ENCODE measurements around the gene PZP. TPM values are rescaled to one million over a fixed set of nuclear protein-coding genes. Genes with fewer than 3 reads are reported as not detected.

PZP gene
- total and polyA plus RNA-seq, 2 of the 13 experiments (the other 11 are each of a cell fraction or from before 2014, with no cell fraction given), result 0.07 to 0.89 TPM

DNA sequence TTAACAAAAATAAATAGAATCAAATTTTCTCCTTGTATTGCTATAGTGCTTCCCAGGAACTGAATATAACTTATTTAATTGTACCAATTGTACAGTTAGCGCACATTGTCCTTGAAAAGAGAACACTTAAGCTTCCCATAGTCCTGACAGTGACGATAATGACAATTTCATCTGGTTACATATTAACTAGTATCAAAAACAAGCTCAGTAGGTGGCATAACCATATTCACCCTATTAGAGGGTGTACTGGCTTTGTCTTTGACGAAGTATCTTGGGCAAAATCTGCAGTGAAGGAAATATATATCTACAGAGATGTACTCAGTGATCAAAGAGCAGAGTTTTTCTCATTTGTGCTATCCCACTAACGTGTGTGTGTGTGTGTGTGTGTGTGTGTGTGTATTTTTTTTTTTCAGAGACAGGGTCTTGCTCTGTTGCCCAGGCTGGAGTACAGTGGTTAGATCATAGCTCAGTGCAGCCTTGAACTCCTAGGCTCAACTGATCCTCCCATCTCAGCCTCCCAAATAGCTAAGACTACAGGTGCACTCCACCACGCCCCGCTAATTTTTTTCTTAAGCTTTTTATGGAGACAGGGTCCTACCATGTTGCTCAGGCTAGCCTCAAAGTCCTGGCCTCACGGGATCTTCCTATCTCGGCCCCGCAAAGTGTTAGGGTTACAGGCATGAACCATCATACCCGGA is 87.6 kb downstream of the PZP start (continued):
- TF ChIP-seq YY1 (IDR thresholded peaks at IDR 0.05; ENCODE audit: insufficient read depth, insufficient replicate concordance, low read depth, low read length), result no peak
- no peak for TF ChIP-seq ZMYM2 (CRISPR knock-in tag; IDR thresholded peaks at IDR 0.05)
- no peak for TF ChIP-seq MED8 (CRISPR knock-in tag; IDR thresholded peaks at IDR 0.05; ENCODE audit: insufficient replicate concordance)
- TF ChIP-seq GATAD2A (CRISPR knock-in tag; IDR thresholded peaks at IDR 0.05), result 0 out of 2 replicates have a peak, but pooled peaks have one; percentile 44
- peak; percentile 96 for TF ChIP-seq GZF1 (CRISPR knock-in tag; IDR thresholded peaks at IDR 0.05)
- TF ChIP-seq SNAPC2 (CRISPR knock-in tag; IDR thresholded peaks at IDR 0.05), result no peak
- no peak for TF ChIP-seq ZNF792 (CRISPR knock-in tag; IDR thresholded peaks at IDR 0.05)
- TF ChIP-seq ZMYM3 (CRISPR knock-in tag; IDR thresholded peaks at IDR 0.05), result peak; percentile 43; the same call in 1 of the 2 replicates
- peak; percentile 27; the same call in 1 of the 2 replicates for TF ChIP-seq SAP130 (CRISPR knock-in tag; IDR thresholded peaks at IDR 0.05; ENCODE audit: low read depth)

DNA sequence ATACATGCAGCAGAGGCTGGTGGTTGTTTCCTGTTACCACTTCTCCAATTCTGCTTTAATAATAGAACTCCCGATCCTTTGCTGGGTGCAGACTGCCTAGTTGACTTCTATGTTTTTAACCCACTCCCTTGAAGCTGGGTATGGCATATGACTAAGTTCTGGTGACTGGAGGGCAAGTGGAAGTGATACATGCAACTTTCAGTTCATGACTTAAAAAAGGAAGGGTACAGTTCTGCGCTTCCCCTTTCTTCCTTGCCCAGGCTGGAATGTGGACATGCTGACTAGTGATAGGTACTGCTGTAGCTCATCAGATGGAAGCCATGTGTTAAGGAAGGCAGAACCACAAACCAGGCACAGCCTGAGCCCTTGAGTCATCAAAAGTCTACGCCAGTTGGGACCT is 90.0 kb downstream of the PZP start:
- Histone ChIP-seq H2AFZ (ENCODE audit: low read length) (no peak overlapping the region), H3K36me3 (replicated peaks in 1 of 2; ENCODE audit: control insufficient read depth in 1 of 2, insufficient read depth in 2 of 2, low read length in 2 of 2) (peaks cover 4 to 5% of the 10 kb centered on the region in 2 experiments; a peak in 4 of 5 replicates), H3K27ac (ENCODE audit: extremely low read length, insufficient read depth, low read length) (no peak overlapping the region), H3K9ac (ENCODE audit: insufficient read depth, low read depth, low read length) (no peak overlapping the region), H3K4me2 (ENCODE audit: low read depth, low read length) (no peak overlapping the region), H3K27me3 (ENCODE audit: control insufficient read depth in 1 of 2, insufficient read depth in 2 of 2, low read length in 2 of 2) (no peaks in the 10 kb centered on the region; a peak in 1 of 5 replicates), H3K4me3 (replicated peaks in 1 of 3; ENCODE audit: insufficient read depth in 1 of 3, low read depth in 2 of 3, low read length in 3 of 3) (no peak overlapping the region), H3K79me2 (ENCODE audit: insufficient read depth, low read length) (peaks cover 30% of the 10 kb centered on the region), H3K4me1 (ENCODE audit: insufficient read depth, low read length) (peaks cover 76% of the 10 kb centered on the region), H4K20me1 (ENCODE audit: insufficient read depth, low read length) (peaks cover 10% of the 10 kb centered on the region), H3K9me3 (ENCODE audit: low read length) (no peaks in the 10 kb centered on the region)
- no TSS peak for BruUV-seq (replicated peaks)
- WGBS (ENCODE audit: low lambda C conversion rate), result 97% methylated on average over 3 of the region's 3 CpGs
- CTCF ChIA-PET (ENCODE audit: low intra/inter-chr PET ratio, low total read pairs), result no interaction called here
- no peak for ATAC-seq
- POLR2A ChIA-PET, result interaction anchor here (4.9 to 6.9 kb wide), 3 partner anchors 15 to 53 kb away, joined by 56 to 129 read pairs (median 67); no protein-coding TSS in a partner anchor
- DNase-seq (ENCODE audit: low spot score), result no peak
- in situ Hi-C loops (cut with HindIII; ENCODE audit: extremely low pct_ligation_motif_present, low pct_unique_long_range_greater_than_20kb) (loop anchor here (10.0 kb wide), 1 partner anchor 157 kb away; no protein-coding TSS in a partner anchor), intact Hi-C loops (cut with micrococcal nuclease; ENCODE audit: unreplicated experiment) (loop anchor here (10.0 kb wide), 2 partner anchors 137 to 167 kb away; no protein-coding TSS in a partner anchor)
- FAIRE-seq, result no peak
- TF ChIP-seq ZNF382 (CRISPR knock-in tag; IDR thresholded peaks at IDR 0.05; ENCODE audit: borderline replicate concordance) (no peak), ZNF205 (CRISPR knock-in tag; IDR thresholded peaks at IDR 0.05) (no peak), SAP130 (CRISPR knock-in tag; IDR thresholded peaks at IDR 0.05; ENCODE audit: low read depth) (no peak), XBP1 (CRISPR knock-in tag; IDR thresholded peaks at IDR 0.05) (no peak), HMGA1 (CRISPR knock-in tag; conservative IDR thresholded peaks at IDR 0.05) (no peak), SIX1 (CRISPR knock-in tag; IDR thresholded peaks at IDR 0.05; ENCODE audit: borderline replicate concordance) (no peak), BHLHE40 (IDR thresholded peaks at IDR 0.05; ENCODE audit: low read length) (no peak), ZNF564 (CRISPR knock-in tag; IDR thresholded peaks at IDR 0.05) (no peak), HOXA5 (CRISPR knock-in tag; IDR thresholded peaks at IDR 0.05) (no peak), CCAR2 (optimal IDR thresholded peaks at IDR 0.05; ENCODE audit: low read depth, low read length) (no peak)
- TF ChIP-seq, protein P1, sequence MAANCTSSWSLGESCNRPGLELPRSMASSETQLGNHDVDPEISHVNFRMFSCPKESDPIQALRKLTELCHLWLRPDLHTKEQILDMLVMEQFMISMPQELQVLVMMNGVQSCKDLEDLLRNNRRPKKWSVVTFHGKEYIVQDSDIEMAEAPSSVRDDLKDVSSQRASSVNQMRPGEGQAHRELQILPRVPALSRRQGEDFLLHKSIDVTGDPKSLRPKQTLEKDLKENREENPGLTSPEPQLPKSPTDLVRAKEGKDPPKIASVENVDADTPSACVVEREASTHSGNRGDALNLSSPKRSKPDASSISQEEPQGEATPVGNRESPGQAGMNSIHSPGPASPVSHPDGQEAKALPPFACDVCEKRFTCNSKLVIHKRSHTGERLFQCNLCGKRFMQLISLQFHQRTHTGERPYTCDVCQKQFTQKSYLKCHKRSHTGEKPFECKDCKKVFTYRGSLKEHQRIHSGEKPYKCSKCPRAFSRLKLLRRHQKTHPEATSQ (CRISPR knock-in tag; IDR thresholded peaks at IDR 0.05; ENCODE audit: borderline replicate concordance), result no peak
- TF ChIP-seq, protein P2, sequence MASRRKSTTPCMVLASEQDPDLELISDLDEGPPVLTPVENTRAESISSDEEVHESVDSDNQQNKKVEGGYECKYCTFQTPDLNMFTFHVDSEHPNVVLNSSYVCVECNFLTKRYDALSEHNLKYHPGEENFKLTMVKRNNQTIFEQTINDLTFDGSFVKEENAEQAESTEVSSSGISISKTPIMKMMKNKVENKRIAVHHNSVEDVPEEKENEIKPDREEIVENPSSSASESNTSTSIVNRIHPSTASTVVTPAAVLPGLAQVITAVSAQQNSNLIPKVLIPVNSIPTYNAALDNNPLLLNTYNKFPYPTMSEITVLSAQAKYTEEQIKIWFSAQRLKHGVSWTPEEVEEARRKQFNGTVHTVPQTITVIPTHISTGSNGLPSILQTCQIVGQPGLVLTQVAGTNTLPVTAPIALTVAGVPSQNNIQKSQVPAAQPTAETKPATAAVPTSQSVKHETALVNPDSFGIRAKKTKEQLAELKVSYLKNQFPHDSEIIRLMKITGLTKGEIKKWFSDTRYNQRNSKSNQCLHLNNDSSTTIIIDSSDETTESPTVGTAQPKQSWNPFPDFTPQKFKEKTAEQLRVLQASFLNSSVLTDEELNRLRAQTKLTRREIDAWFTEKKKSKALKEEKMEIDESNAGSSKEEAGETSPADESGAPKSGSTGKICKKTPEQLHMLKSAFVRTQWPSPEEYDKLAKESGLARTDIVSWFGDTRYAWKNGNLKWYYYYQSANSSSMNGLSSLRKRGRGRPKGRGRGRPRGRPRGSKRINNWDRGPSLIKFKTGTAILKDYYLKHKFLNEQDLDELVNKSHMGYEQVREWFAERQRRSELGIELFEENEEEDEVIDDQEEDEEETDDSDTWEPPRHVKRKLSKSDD (CRISPR knock-in tag; IDR thresholded peaks at IDR 0.05; ENCODE audit: low read depth), result no peak
